ENCODE data around the gene PHOSPHO1.

PHOSPHO1 gene

DNA sequence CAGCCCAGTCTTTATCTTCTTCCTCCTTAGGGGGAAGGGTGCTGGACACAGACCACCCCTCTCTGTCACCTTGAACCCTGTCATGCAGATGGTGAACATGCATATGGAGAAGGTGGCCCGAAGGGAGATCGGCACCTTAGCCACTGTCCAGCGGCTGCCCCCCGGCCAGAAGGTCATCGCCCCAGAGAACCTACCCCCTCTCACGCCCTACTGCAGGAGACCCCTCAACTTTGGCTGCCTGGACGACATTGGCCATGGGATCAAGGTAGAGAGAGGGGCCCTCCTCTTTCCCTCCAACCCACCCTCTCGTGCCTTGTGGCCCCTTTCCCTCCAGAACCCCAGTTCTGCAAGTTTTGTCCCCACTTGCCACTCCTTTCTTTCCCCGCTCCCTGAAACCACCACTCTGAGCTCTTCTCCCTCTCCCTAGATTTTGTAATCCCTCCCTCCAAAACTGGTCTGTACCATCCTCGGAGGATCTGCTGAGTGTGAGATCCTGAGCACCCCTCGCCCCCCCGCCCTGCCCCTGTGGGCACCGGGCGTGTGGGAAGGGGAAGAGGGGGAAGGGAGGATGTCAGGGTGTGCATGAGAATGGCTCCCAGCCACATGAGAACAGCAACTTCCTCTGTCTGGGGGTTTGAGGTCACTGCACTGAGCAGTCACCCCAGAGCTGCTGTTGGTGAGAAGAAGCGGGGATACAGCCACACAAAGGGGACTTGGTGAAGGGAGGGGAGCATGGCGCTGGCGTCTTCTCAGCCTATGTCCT lies 12.8 kb downstream of the PHOSPHO1 start:
- DNase-seq = peak; percentile 38

DNA sequence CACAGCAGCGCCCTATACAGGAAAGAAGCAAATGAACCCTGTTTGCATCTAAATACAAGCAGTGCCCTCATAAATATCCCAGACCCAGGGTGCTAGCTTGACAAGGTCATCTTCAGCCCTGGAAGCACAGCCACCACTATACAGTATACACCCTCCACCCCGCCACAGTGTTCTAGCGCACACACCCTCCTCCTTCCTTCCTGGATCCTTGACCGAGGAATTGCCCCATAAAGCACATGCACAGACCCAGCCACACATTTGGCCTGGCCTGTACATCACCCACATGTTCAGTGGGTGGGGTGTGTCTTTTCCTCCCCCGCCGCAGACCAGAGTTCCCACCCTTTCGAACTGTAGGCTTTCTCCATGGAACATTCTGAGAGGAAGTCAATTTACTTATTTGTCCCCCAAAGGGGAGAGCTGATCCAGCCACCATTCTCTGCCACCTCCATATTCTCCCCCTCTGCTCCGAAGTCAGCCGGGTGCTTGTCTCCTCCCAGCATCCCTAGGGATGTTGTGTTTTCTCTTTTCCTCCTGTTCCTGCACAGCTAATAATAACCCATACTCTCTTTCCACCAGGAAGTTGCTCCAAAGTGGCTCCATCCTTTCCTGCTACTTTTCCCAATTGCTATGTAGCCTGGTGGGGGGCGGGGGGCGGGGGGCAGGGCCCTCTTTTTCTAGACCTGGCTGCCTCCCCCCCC lies 13.5 kb downstream of the PHOSPHO1 start:
- DNase-seq = no peak

DNA sequence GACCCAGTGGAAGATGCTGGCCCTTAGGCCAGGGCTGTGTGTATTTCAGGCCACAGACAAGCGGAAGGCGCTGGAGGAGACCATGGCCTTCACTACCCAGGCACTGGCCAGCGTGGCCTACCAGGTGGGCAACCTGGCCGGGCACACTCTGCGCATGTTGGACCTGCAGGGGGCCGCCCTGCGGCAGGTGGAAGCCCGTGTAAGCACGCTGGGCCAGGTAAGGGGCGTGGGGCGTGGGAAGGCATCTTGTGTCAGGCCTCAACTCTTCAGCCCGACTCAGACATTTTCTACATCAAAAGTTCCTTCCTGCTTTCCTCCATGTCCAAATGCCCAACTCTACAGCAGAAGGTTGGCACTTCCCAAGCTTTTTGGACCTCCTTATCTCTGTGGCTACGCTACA lies 14.1 kb downstream of the PHOSPHO1 start:
- no peak for DNase-seq

DNA sequence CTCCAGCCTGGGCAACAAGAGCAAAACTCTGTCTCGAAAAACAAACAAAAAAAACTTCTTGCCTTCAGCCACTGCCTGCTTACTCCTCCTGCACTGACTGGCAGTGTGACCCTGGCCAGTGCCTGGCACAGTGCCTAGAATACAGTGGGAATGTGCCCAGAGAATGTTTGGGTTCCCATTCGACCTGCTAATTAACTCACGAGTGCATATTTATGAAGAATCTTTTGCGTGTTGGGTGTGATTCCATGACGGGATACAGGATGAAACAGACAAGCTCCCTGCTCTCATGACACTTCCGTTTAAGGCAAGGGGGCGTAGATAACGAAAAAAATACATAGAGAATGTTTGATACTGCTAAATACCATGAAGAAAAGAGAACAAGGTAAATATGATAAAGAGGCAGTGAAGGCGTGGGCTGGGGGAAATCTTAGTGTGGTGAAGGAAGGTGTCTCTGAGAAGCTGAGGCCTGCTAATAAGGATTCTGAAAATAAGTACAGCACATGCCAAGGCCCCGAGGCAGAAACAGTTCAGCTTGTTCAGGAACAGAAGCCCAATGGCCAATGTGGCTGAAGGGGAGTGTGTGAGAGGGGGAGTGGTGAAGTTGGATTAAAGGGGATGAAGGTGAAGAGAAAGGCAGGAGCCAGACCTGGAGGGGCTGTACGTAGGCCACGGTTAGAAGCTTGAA lies 15.8 kb downstream of the PHOSPHO1 start:
- DNase-seq = no peak

DNA sequence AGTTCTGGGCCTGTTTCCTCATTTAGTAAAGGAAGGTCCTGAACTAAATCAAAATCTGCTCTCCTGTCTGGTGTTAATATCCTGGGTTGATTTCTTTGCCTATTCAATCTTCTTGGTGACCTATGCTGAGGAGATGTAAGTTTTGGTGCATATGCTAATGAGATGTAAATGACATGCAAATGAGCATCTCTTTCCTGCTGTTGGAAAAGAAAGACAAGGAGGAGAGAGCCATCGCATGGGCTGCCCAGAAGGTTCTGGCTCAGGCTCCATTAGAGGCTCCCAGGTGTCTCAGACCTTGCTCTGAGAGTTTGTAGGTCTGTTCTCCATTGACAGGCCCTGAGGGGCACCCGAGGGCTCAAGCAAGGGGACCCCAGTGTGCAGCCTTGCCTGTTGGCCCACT lies 16.7 kb downstream of the PHOSPHO1 start:
- no peak for DNase-seq

DNA sequence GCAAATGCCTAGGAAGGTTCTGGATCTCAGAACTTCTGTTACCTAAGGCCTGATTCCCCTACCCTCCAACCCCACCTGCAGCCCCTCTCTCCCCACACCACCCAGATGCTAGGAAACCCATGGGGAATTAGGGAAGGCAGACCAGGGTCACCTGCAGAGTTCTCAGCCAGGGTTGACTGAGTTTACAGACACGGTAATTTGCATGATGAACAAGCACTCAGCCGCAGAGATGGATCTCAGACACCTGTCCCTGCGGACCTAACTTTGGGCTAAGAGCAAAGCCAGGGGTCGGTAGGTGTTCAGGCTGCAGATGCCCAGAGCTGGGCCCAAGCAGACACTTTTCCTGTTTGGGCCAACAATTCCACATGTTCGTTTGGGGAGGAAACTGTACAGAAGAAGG lies 17.2 kb downstream of the PHOSPHO1 start:
- no peak for DNase-seq

DNA sequence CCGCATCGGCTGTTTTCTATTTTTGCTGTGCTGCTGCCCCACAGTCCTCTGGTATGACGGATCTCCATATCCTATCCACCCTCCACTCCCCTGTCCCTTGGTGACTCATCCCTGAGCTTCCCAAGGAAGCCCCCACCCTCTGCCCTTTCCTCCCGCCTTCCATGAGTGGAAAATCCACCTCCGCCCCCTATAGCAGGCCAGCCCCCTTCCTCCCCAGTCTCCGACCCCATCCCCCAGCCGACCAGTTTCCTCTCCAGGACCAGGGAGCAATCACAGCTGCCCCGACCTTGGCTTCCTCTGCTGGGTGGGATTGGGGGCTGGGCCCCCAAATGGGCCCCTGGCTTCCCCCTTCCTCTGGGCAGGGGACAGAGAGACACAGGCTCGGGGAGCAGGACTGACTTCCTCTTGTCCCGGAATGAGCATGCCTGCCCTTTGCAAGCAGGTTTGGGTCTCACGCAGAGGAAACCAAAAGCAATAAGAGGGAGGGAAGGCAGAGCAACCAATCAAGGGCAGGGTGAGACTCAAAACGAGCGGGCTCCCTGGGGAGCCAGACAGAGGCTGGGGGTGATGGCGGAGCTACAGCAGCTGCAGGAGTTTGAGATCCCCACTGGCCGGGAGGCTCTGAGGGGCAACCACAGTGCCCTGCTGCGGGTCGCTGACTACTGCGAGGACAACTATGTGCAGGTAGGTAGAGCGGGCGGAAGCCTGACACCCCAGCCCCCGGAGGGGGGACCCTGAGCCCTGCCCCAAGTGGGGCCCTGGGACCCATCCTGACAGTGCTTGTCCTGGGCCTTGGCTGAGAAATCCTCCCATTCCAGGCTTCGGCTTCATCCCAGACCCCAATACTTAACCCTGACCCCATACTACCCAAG lies 20.2 kb downstream of the PHOSPHO1 start, which contains the start of the genes ABI3 and GNGT2:
Gene ABI3 (plus strand): TSS at position 550 of the 872 bp plus-strand sequence. CDS start 18 bp downstream, at position 568.
Gene GNGT2 (minus strand): TSS at position 417 of the 872 bp plus-strand sequence. CDS start 3,152 bp downstream, outside the sequence.
- DNase-seq = peak; percentile 76

DNA sequence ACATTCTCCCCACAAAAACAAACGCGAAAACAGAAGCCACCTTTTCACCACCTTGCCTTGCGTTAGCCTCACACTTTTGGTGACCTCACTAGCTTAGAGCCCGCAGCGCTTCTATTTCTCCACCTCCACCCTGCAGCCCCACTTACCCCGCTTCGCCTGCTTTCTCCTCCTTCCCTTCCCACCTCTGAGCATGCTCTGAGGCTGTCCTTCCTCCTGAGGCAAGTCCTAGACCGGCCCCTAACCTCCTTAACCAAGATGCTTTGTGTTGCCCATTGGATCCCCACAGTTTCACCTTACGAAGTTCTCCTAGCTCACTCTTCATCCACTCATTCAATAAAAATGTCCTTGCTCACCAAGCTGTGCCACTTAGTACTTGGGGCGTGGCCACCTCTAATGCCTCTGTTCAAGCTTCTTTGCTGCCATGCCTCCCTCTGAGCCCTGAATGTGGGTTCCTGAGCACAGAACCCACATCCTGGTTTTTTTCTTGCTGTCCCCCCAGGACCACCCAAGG lies 21.5 kb downstream of the PHOSPHO1 start:
- no peak for DNase-seq

DNA sequence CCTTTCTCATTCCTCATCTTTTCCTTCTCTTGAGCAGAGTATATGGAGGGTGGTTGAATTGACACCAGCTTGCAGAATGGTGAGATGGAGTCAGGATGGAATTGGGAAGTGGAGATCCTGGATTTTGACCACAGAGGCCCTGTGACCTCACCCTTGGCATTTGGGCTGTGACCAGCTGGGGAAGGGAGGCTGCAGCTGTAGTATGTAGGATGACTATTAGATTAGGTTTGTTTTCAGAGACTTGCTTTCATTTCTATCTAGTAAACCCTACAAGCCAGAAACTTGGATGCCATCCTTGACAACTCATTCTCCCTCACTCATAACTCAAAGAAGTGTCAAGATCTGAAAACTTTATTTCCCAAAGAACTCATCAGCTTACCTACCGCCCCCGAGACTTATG lies 26.1 kb downstream of the PHOSPHO1 start:
- no peak for DNase-seq

DNA sequence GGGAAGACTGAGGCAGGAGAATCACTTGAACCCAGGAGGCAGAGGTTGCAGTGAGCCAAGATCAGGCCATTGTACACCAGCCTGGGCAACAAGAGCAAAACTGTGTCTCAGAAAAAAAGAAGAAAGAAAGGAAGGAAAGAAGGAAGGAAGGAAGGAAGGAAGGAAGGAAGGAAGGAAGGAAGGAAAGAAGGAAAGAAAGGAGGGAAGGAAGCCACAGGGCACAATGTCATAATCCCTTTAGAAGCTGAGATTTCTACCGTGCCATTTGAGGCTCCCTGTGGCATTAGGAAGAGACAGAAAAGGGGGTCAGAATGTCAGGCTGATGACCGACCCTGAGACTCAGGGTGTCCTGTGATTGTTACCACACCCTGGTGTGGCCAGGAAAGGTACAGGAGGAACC lies 26.8 kb downstream of the PHOSPHO1 start:
- no peak for DNase-seq

DNA sequence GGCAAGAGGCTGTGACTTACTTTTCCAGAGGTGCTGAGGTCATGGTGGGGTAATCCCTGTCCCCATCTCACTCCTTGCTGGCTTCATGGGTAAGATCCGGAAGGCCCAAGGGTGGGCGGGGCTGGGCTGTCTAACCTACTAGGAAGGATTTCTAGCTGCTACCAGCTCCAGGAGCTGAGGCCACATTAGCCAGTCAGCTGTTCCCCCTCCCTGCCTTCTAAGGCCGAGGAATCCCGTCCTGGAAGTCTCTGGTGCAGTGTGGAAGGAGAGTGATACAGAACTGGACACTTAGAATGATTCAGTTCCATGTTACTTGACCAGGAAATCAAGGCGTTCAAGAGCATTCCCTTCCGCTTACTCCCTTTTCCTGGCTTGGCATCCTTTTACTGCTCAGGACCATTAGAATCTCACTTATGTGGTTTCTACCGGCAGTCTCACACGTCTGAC lies 29.1 kb downstream of the PHOSPHO1 start:
- no peak for DNase-seq

DNA sequence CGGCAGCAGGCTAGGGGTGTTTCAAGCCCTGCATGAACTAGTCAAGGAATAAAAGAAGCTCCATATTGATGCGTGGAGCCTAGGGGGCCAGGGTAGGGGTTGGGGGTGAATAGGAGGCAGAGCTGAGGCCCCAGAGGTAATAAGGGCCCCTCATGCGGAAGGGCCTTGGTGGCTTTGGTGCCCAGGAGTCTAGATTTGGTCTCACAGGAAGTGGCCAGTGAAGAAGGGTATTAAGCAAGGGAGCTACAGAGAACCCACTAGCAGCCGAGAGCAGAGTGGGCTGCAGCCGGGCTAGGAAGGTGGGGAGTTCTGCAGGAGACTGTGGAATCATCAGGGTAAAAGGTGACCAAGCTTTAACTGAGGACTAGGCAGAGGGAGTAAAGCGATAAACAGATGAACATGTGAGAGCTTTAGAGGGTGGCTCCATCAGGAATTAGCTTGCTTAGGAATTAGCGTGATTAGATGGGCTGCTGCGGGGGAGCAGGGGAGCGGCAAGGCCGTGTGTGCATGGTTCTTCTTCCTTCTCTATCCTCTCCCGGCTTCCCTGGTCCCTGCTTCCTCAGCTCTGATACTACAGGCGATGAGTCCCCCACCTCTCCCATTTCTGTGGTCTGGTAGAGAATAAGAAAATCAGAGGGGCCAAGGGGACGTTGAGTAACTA lies 30.0 kb downstream of the PHOSPHO1 start:
- no peak for DNase-seq

DNA sequence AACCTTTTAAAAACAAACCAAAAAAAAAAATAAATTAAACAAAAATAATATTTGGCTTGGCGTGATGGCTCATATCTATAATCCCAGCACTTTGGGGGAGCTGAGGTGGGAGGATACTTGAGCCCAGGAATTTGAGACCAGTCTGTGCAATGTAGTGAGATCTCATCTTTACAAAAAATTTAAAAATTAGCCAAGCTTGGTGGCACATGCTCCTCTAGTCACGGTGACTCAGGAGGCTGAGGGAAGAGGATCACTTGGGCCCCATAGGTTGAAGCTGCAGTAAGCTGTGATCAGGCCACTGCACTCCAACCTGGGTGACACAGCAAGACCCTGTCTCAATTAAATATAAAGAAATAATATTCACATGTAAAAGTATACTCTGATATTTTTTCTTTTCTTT lies 32.4 kb downstream of the PHOSPHO1 start:
- no peak for DNase-seq

DNA sequence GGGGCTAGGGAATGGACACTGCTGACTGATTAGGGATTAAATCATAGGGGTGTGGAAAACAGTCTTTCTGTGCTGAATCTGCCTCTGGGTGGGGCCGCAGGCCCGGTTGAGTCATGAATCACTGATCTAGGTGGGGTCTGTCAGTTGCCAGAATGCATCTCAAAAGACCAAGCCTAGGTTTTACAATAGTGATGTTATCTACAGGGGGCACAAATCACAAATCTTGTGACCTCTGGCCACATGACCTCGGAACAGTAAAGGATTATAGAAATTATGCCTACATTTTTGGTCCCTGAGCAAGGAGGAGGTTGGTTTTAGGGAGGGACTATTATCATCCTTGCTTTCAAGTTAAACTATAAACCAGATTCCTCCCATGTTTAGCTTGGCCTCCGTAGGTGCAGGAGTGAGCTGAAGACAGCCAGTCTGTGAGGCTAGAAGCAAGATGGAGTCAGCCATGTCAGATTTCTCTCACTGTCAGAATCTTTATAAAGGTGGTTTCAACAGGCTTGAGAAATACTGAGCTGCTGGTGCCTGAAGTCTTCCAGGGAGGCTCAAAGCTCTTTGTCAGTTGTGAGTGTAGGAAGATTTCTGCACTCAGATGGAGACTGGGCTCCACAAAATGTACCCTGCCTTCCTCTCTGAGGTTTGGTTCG lies 33.1 kb downstream of the PHOSPHO1 start:
- DNase-seq = no peak

DNA sequence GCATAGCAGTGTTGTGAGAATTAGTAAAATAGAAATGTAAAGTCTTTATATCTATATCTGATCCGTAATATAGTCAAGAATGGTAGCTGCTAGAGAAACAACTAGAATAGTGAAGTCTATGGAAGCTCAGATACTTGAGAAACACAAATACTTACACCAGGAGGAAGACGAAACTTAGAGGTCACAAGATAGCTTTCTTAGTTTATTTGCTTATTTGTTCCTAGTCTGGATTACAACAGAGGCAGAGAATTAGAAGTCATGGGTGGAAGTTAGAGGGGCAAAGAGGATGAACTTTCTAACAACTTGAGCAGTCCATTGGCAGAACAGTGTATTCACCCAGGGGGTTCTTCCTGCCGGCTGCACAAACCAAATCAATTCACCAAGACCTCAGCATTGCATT lies 34.1 kb downstream of the PHOSPHO1 start:
- no peak for DNase-seq

DNA sequence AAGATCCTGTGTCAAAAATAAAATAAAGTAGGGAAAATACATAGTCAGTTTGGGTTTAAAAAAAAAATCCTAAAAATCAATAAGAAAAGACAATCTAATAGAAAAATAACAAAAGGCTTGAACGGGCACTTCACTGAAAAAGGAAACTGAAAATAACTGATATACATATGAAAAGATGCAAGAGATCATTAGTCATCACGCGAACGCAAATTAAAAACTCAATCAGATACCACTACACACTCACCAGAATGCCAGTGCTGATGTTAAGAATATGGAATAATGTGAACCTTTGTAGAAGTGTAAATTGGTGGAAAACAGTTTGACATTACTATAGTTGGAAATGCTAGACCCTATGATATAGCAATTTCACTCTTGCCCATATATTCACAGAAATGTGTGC lies 34.8 kb downstream of the PHOSPHO1 start:
- no peak for DNase-seq

DNA sequence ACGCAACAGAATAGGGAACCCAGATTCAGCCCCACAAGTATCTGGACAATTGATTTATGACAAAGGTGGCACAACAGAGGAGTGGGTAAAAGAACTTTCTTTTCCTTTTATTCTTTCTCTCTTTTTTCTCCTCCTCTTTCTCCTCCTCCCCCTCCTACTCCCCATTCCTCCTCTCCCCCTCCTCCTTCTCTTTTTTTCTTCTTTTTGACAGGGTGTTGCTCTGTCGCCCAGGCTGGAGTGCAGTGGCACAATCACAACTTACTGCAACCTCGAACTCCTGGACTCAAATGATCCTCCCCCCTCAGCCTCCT lies 36.3 kb downstream of the PHOSPHO1 start:
- DNase-seq = no peak

DNA sequence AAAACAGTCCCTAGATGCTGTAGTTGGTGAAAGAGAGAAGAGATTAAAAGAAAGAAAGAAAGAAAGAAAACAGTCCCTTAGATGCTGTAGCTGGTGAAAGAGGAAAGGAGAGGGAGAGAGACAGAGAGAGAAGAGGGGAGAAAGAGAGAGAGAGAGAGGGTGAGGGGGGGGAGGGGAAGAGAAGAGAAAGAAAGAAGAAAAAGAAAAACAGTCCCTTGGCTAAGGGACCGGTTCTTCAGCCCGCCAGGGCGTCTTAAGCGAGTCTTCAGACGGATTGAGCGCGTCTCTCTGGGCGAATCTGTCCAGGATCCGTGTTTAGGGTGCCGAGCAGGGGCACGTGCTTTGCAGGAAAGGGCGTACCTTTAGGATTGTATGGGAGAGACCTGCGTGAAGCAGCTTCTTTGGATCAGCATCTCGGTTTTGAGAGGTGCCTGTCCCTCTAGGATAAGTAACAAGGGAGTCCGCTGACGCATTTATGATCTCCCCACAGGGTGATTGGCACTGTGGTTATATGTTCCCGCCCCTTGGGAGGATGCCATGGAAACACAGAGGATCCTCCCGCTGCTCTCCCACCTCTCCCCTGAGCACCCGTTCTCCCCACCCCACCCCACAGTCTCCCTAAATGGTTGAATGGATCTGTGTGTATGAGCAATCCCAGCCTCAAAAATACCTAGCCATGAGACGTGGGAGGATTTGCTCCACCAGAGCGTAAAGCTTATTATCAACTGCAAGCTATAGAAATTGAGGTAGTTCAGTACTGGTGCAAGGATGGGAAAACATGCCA lies 36.9 kb downstream of the PHOSPHO1 start:
- DNase-seq = peak; percentile 25

DNA sequence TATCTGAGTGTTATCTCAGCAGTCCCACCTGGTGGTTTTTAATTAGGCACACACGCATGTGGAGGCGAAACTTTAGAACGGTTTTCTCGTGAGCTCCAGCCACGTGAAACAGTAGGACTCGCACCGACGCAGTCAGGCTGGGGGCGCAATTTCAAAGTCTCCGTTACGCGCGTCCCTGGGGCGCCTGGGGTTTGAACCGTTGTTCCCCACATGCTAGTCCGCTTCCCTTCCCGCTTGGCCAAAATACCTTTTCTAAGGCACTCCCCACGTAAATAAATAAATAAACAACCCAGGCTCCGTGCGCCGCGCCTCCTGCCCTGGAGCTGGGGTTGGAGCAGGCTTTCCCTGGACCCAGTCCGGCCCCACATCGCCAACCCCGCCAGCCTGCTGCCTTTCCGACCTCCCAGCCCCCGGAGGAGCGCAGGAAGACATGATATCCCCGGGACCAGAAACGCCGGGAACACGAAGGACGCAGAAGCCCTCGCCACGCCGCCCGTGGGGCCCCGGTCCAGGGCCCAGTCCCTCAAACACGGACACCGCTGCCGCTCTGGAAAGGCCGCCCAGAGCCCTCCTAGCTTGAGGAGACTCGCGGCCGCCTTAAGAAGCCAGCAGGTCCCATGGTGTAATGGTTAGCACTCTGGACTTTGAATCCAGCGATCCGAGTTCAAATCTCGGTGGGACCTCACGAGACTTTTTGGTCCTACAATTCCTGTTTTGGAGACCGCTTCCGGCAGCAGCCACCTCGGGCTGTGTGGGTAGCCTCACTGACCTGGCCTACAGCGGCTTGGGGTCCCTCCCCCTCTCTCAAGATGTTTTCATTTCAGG lies 38.5 kb downstream of the PHOSPHO1 start:
- peak; percentile 93 for DNase-seq
